ENCODE data around the gene TRMT2A. TPM values are rescaled to one million over a fixed set of nuclear protein-coding genes. Genes with fewer than 3 reads are reported as not detected.
A peak's percentile ranks its signal among the peaks of the same experiment; 100 is the strongest.

TRMT2A gene
- total and polyA plus RNA-seq, 10 of the 15 experiments (the other 5 are each of a cell fraction or from before 2014, with no cell fraction given) = 0.29 to 97.0 (median 57.9) TPM

DNA sequence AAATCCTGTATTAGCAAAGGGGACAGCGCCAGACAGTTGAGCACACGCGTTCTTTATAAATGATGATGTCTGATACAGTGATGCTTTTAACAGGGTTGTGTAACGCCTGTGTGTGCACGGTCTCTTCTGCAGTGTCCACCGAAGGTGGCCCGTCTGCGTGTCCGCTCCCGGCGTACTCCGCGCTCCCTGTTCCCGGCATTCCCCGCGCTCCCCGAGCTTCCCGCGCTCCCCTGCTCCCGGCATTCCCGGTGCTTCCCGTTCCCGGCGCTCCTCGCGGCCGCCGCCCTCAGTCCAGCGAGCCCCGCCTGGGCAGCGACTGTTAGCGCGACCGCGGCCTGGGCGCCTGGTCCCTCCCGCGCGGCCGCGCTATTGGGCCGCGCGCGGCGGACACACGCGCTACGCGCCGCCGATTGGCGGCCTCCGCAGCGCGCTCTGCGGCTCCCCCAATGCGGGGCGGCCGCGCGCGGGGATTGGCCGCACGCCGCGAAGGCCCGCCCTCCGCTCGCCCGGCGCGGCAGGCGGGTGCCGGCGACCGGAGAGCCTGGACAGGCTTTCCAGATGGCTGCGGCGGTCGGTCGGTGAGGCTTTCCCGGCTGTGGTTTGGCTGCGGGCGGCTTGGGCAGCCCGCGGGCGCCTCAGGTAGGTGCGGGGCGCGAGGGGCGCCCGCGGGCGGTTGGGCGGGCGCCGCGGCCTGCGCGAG lies 37.1 kb downstream of the TRMT2A start, which contains the start of gene DGCR8 (continued):
- TF ChIP-seq, protein P1, sequence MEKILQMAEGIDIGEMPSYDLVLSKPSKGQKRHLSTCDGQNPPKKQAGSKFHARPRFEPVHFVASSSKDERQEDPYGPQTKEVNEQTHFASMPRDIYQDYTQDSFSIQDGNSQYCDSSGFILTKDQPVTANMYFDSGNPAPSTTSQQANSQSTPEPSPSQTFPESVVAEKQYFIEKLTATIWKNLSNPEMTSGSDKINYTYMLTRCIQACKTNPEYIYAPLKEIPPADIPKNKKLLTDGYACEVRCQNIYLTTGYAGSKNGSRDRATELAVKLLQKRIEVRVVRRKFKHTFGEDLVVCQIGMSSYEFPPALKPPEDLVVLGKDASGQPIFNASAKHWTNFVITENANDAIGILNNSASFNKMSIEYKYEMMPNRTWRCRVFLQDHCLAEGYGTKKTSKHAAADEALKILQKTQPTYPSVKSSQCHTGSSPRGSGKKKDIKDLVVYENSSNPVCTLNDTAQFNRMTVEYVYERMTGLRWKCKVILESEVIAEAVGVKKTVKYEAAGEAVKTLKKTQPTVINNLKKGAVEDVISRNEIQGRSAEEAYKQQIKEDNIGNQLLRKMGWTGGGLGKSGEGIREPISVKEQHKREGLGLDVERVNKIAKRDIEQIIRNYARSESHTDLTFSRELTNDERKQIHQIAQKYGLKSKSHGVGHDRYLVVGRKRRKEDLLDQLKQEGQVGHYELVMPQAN (conservative IDR thresholded peaks at IDR 0.05) = no peak; the same call in 1 of the 2 replicates
- TF ChIP-seq RELA (IDR thresholded peaks at IDR 0.05; ENCODE audit: borderline replicate concordance, partially characterized antibody) = no peak
- no peak for TF ChIP-seq TCF12 (IDR thresholded peaks at IDR 0.05; ENCODE audit: low read depth, low read length)
- TF ChIP-seq, protein P2, sequence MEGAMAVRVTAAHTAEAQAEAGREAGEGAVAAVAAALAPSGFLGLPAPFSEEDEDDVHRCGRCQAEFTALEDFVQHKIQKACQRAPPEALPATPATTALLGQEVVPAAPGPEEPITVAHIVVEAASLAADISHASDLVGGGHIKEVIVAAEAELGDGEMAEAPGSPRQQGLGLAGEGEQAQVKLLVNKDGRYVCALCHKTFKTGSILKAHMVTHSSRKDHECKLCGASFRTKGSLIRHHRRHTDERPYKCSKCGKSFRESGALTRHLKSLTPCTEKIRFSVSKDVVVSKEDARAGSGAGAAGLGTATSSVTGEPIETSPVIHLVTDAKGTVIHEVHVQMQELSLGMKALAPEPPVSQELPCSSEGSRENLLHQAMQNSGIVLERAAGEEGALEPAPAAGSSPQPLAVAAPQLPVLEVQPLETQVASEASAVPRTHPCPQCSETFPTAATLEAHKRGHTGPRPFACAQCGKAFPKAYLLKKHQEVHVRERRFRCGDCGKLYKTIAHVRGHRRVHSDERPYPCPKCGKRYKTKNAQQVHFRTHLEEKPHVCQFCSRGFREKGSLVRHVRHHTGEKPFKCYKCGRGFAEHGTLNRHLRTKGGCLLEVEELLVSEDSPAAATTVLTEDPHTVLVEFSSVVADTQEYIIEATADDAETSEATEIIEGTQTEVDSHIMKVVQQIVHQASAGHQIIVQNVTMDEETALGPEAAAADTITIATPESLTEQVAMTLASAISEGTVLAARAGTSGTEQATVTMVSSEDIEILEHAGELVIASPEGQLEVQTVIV (IDR thresholded peaks at IDR 0.05; ENCODE audit: borderline replicate concordance, partially characterized antibody) = no peak
- 0 out of 2 replicates have a peak, but pooled peaks have one; percentile 59 for TF ChIP-seq ASH2L (IDR thresholded peaks at IDR 0.05; ENCODE audit: borderline replicate concordance, low read depth)
- no peak for TF ChIP-seq SREBF1 (IDR thresholded peaks at IDR 0.05; ENCODE audit: low read length)
- no peak for TF ChIP-seq KDM1A (IDR thresholded peaks at IDR 0.05; ENCODE audit: borderline replicate concordance)
- no peak for TF ChIP-seq MEF2A (IDR thresholded peaks at IDR 0.05; ENCODE audit: insufficient read depth, low read depth, low read length)
- TF ChIP-seq NFYB (IDR thresholded peaks at IDR 0.05; ENCODE audit: insufficient read depth, low read depth, low read length) = peak; percentile 98
- TF ChIP-seq GATAD2B (conservative IDR thresholded peaks at IDR 0.05; ENCODE audit: low read depth) = peak; percentile 92
- no peak for TF ChIP-seq JUND (IDR thresholded peaks at IDR 0.05; ENCODE audit: low read depth, low read length)
- no peak for TF ChIP-seq WRNIP1 (IDR thresholded peaks at IDR 0.05; ENCODE audit: borderline replicate concordance, low read depth, low read length)
- TF ChIP-seq, protein P3, sequence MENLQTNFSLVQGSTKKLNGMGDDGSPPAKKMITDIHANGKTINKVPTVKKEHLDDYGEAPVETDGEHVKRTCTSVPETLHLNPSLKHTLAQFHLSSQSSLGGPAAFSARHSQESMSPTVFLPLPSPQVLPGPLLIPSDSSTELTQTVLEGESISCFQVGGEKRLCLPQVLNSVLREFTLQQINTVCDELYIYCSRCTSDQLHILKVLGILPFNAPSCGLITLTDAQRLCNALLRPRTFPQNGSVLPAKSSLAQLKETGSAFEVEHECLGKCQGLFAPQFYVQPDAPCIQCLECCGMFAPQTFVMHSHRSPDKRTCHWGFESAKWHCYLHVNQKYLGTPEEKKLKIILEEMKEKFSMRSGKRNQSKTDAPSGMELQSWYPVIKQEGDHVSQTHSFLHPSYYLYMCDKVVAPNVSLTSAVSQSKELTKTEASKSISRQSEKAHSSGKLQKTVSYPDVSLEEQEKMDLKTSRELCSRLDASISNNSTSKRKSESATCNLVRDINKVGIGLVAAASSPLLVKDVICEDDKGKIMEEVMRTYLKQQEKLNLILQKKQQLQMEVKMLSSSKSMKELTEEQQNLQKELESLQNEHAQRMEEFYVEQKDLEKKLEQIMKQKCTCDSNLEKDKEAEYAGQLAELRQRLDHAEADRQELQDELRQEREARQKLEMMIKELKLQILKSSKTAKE (IDR thresholded peaks at IDR 0.05; ENCODE audit: low read depth, poor library complexity, severe bottlenecking) = no peak
- TF ChIP-seq RCOR1 (conservative IDR thresholded peaks at IDR 0.05; ENCODE audit: low read depth, low read length) = no peak
- TF ChIP-seq SMC3 (IDR thresholded peaks at IDR 0.05; ENCODE audit: borderline replicate concordance, low read length) = no peak
- TF ChIP-seq BRCA1 (IDR thresholded peaks at IDR 0.05; ENCODE audit: low read depth, low read length) = no peak
- TF ChIP-seq, protein P4, sequence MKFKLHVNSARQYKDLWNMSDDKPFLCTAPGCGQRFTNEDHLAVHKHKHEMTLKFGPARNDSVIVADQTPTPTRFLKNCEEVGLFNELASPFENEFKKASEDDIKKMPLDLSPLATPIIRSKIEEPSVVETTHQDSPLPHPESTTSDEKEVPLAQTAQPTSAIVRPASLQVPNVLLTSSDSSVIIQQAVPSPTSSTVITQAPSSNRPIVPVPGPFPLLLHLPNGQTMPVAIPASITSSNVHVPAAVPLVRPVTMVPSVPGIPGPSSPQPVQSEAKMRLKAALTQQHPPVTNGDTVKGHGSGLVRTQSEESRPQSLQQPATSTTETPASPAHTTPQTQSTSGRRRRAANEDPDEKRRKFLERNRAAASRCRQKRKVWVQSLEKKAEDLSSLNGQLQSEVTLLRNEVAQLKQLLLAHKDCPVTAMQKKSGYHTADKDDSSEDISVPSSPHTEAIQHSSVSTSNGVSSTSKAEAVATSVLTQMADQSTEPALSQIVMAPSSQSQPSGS (IDR thresholded peaks at IDR 0.05; ENCODE audit: low read length) = no peak
- TF ChIP-seq, protein P5, sequence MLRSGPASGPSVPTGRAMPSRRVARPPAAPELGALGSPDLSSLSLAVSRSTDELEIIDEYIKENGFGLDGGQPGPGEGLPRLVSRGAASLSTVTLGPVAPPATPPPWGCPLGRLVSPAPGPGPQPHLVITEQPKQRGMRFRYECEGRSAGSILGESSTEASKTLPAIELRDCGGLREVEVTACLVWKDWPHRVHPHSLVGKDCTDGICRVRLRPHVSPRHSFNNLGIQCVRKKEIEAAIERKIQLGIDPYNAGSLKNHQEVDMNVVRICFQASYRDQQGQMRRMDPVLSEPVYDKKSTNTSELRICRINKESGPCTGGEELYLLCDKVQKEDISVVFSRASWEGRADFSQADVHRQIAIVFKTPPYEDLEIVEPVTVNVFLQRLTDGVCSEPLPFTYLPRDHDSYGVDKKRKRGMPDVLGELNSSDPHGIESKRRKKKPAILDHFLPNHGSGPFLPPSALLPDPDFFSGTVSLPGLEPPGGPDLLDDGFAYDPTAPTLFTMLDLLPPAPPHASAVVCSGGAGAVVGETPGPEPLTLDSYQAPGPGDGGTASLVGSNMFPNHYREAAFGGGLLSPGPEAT (IDR thresholded peaks at IDR 0.05; ENCODE audit: low read depth) = peak; percentile 60; the same call in 1 of the 2 replicates
- TF ChIP-seq CREM (IDR thresholded peaks at IDR 0.05; ENCODE audit: low read depth) = no peak; the same call in 1 of the 2 replicates
- no peak for TF ChIP-seq STAT1 (conservative IDR thresholded peaks at IDR 0.05)
- TF ChIP-seq RBBP5 (conservative IDR thresholded peaks at IDR 0.05) = no peak

All from GM12878 (cell line).